Measurements from ENCODE around the gene FBN2.

GRCh38 chr5:128470663-128471062 is 67.4 kb downstream of the FBN2 start:
- no peak for TF ChIP-seq CTCF (conservative IDR thresholded peaks at IDR 0.05; ENCODE audit: low read depth, low read length)
- no peak for TF ChIP-seq EZH2 (IDR thresholded peaks at IDR 0.05; ENCODE audit: borderline replicate concordance, low read depth, low read length, poor library complexity, severe bottlenecking)

Data from A673 (cell line).